RWPE2 (cell line): ENCODE data around the gene TNKS1BP1.

ENCODE experiments used
- ATAC-seq: fragments of 200-7000 bp; cut with Tn5 transposase; 3 replicates; pipeline ENCODE4 v1.9.1; 2021; ENCODE audit warnings: low read depth
- DNase-seq: peaks from one replicate; pipeline ENCODE4 v3.0.0-alpha.2; 2020; ENCODE audit warnings: low spot score
- H3K27ac ChIP-seq: fragments of 450-650 bp; 2 replicates; pipeline ENCODE4 v1.5.1; 2017; ENCODE audit warnings: mild to moderate bottlenecking; ENCODE audit not compliant: poor library complexity, severe bottlenecking
- H3K27me3 ChIP-seq: fragments of 250-450 bp; sonication (Bioruptor Pico); 2 replicates; pipeline ENCODE4 v1.5.1; 2021; ENCODE audit warnings: mild to moderate bottlenecking, moderate library complexity; ENCODE audit not compliant: insufficient read depth, poor library complexity, severe bottlenecking
- H3K36me3 ChIP-seq: fragments of 250-450 bp; sonication (Bioruptor Pico); 2 replicates; pipeline ENCODE4 v1.5.1; 2020; ENCODE audit warnings: low read depth, mild to moderate bottlenecking, moderate library complexity
- H3K4me1 ChIP-seq: fragments of 250-450 bp; sonication (Bioruptor Pico); 2 replicates; pipeline ENCODE4 v1.5.1; 2021; ENCODE audit warnings: mild to moderate bottlenecking, moderate library complexity; ENCODE audit not compliant: insufficient read depth, poor library complexity, severe bottlenecking
- H3K4me3 ChIP-seq: fragments of 250-450 bp; sonication (Bioruptor Pico); 2 replicates; pipeline ENCODE4 v1.5.1; 2021; ENCODE audit warnings: mild to moderate bottlenecking, moderate library complexity; ENCODE audit not compliant: severe bottlenecking
- H3K9me3 ChIP-seq: fragments of 250-450 bp; sonication (Bioruptor Pico); 2 replicates; pipeline ENCODE4 v1.5.1; 2021; ENCODE audit warnings: mild to moderate bottlenecking, moderate library complexity; ENCODE audit not compliant: severe bottlenecking
- TF ChIP-seq, protein P1 (sequence below): fragments of 450-650 bp; IDR thresholded peaks from one replicate; pipeline ENCODE4 v1.5.1; 2017; ENCODE audit warnings: mild to moderate bottlenecking, moderate library complexity; ENCODE audit not compliant: poor library complexity, severe bottlenecking

Gene TNKS1BP1

DNA sequence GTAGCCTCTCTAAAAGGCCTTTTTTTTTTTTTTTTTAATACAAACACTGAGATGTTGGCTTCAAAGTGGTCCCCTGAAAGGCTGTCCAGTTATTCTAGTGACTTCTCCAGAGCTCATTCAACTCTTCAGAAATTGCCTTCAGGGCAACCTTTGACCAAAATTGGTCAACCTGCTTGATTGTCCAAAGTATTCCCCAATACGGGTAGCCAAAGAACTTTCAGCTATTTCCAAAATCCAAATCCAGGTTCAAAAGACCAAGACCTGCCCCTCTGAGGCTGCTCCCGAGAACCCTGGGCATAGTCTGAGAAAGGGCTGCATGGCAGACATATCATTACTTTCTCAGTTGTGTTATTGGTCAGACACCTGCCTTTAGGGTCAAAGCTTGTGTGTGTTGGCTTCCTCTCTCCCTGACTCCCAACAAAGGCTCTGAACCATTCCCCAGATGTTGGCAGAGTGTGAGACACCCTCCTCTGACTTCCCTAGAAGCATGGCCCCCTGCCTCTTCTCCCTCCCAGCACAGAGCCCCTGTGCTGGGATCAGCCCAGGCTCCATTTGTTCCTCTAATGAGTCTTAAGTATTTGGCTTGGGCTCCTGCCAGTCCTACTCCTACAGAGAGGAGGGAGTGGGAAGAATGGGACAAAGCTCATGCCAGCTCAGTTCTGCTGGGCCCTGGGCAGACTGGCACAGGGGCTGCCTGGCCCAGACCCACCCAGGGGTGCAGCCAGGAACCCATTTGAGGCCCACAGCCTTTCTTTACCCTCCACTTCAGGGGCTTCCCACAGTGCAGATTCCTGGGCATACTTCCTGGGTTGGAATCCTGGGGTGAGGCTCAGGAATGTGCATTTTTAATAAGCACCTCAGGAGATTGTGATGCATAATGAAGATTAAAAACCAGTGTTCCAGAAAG, 30.3 kb downstream of the TNKS1BP1 start:
- no peaks in the 10 kb centered on the region for H3K9me3 ChIP-seq
- ATAC-seq (peak; percentile 14), DNase-seq (no peak)
- H3K27ac ChIP-seq = peak overlapping the region; percentile 98
- no peak overlapping the region for H3K4me3 ChIP-seq
- no peaks in the 10 kb centered on the region for H3K27me3 ChIP-seq
- TF ChIP-seq, protein P1, sequence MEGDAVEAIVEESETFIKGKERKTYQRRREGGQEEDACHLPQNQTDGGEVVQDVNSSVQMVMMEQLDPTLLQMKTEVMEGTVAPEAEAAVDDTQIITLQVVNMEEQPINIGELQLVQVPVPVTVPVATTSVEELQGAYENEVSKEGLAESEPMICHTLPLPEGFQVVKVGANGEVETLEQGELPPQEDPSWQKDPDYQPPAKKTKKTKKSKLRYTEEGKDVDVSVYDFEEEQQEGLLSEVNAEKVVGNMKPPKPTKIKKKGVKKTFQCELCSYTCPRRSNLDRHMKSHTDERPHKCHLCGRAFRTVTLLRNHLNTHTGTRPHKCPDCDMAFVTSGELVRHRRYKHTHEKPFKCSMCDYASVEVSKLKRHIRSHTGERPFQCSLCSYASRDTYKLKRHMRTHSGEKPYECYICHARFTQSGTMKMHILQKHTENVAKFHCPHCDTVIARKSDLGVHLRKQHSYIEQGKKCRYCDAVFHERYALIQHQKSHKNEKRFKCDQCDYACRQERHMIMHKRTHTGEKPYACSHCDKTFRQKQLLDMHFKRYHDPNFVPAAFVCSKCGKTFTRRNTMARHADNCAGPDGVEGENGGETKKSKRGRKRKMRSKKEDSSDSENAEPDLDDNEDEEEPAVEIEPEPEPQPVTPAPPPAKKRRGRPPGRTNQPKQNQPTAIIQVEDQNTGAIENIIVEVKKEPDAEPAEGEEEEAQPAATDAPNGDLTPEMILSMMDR = no peak
- peaks cover 19% of the 10 kb centered on the region for H3K36me3 ChIP-seq
- peaks cover 40% of the 10 kb centered on the region for H3K4me1 ChIP-seq

DNA sequence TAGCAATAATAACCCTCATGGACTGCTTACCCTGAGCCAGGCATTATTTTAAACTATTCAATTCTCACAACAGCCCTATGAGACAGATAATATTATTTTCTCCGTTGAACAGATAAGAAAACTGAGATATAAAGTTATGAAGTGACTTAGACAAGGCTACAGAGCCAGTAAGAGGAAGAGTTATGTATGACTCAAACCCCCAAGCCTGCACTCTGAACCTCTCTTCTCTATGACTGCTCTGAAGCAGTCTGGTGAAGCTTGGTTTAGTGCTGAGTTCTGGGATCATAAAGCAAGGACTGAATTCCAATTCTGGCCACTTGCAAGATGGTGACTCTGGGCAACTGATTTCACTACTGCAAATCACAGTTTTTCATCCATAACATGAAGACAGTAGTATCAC, 34.5 kb downstream of the TNKS1BP1 start:
- no peaks in the 10 kb centered on the region for H3K27me3 ChIP-seq
- H3K36me3 ChIP-seq = no peaks in the 10 kb centered on the region
- no peak overlapping the region for H3K27ac ChIP-seq
- ATAC-seq (no peak), DNase-seq (no peak)
- peaks cover 51% of the 10 kb centered on the region for H3K4me1 ChIP-seq
- H3K9me3 ChIP-seq = no peaks in the 10 kb centered on the region
- no peak overlapping the region for H3K4me3 ChIP-seq
- TF ChIP-seq, protein P1 = no peak

DNA sequence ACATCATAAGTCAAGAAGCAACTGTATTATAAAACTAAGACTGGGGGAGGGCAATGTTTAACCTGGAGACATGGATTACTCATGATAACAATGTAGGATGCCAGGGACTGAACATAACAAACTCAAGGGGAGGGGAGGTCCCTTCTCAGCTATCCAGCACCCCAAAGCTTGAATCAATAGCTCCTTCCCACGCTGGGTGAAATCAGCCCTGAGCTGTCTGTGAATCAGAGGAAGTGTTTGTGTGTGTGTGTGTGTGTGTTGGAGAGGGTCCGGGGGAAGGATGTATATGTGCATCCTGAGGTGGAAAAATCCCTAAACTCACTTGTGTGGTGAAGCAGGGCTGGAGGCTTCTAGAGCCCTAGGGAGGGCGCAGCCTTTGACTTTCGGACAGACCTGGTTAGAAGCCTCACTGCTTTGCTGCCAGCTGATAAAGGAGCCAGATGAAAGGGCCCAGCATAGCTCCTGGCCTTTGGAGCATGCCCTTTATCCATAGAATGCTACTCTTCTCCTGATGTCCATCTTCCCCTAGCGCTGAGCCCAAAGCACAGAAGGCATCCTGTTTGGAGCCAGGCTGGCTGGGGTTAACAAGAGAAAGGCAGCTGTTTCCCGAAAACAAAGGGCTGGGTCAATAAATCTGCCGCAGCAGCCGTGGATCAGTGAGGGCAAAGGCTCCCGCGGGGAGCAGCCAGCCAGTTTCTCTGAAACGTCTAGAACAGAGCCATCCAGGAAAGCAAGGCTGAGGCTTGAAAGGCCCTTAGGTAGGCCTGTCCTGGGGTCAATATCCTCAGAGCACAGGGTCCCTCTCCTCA, 35.8 kb downstream of the TNKS1BP1 start:
- H3K27ac ChIP-seq = peak overlapping the region; percentile 59
- DNase-seq (no peak), ATAC-seq (peak; percentile 48)
- H3K27me3 ChIP-seq = no peaks in the 10 kb centered on the region
- no peak overlapping the region for H3K4me3 ChIP-seq
- H3K4me1 ChIP-seq = peaks cover 38% of the 10 kb centered on the region
- H3K36me3 ChIP-seq = no peaks in the 10 kb centered on the region
- no peaks in the 10 kb centered on the region for H3K9me3 ChIP-seq
- TF ChIP-seq, protein P1 = no peak

DNA sequence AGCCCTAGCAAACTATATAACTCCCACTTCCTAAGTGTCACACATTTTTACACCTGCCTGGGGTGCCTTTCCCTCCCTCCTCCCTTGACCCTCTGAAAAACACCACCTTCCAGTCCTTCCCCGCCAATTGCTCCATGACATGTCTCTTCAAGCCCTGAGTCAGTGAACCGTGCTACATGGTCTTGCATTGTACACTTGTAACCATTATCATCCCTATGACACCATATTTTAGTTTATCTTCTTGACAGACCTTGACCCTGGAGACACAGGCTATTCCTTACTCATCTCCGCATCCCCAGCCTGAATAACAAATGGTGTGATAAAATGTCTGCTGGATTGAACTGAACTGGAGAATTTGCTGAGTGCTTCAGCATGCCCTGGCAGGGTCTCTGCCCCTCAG, 36.9 kb downstream of the TNKS1BP1 start:
- Histone ChIP-seq H3K9me3 (no peaks in the 10 kb centered on the region), H3K4me3 (no peak overlapping the region), H3K4me1 (peaks cover 31% of the 10 kb centered on the region), H3K27me3 (no peaks in the 10 kb centered on the region), H3K36me3 (no peaks in the 10 kb centered on the region), H3K27ac (no peak overlapping the region)
- DNase-seq (no peak), ATAC-seq (no peak)
- TF ChIP-seq, protein P1 = no peak
